Endodermal cell (in vitro differentiated cells): ENCODE results near the gene COX10. TPM values are rescaled to one million over a fixed set of nuclear protein-coding genes. Genes with fewer than 3 reads are reported as not detected.
"Not testable (repeated sequence)": the region's sequence is repeated elsewhere in the genome, so short reads cannot be mapped to it uniquely, and the experiment has no call there.

ENCODE experiments used
- DNase-seq: peaks from one replicate; pipeline ENCODE4 v3.0.0-alpha.2; 2017
- H3K27ac ChIP-seq: 2 replicates; pipeline ENCODE4 v1.5.1; 2013; ENCODE audit warnings: mild to moderate bottlenecking, low read depth, low read length, moderate library complexity
- H3K27me3 ChIP-seq: 2 replicates; pipeline ENCODE4 v1.6.1; 2013; ENCODE audit warnings: mild to moderate bottlenecking, low read length, moderate library complexity; ENCODE audit not compliant: insufficient read depth, control insufficient read depth, poor library complexity, severe bottlenecking
- H3K36me3 ChIP-seq: 2 replicates; pipeline ENCODE4 v1.7.0; 2013; ENCODE audit warnings: mild to moderate bottlenecking, low read length, moderate library complexity; ENCODE audit not compliant: control insufficient read depth, insufficient read depth
- H3K4me1 ChIP-seq: one replicate; pipeline ENCODE4 v1.7.0; 2013; ENCODE audit warnings: low read length; ENCODE audit not compliant: control insufficient read depth, insufficient read depth
- H3K4me3 ChIP-seq: 2 replicates; pipeline ENCODE4 v1.5.1; 2013; ENCODE audit warnings: mild to moderate bottlenecking, low read length, moderate library complexity
- H3K9ac ChIP-seq: 2 replicates; pipeline ENCODE4 v1.6.1; 2013; ENCODE audit warnings: mild to moderate bottlenecking, low read length, moderate library complexity; ENCODE audit not compliant: poor library complexity, severe bottlenecking; ENCODE audit errors: extremely low read depth
- H3K9me3 ChIP-seq: 2 replicates; pipeline ENCODE4 v1.6.1; 2013; ENCODE audit warnings: mild to moderate bottlenecking, low read length, moderate library complexity; ENCODE audit not compliant: control insufficient read depth
- H3K27ac Mint-ChIP-seq: 2 replicates; pipeline ENCODE4 v1.8.0; 2020; ENCODE audit warnings: mixed read lengths
- H3K27me3 Mint-ChIP-seq: 2 replicates; pipeline ENCODE4 v1.8.0; 2021; ENCODE audit warnings: mild to moderate bottlenecking, mixed read lengths; ENCODE audit not compliant: insufficient read depth
- H3K36me3 Mint-ChIP-seq: 2 replicates; pipeline ENCODE4 v1.8.0; 2020; ENCODE audit warnings: low read depth, mixed read lengths
- H3K4me1 Mint-ChIP-seq: 2 replicates; pipeline ENCODE4 v1.8.0; 2020; ENCODE audit warnings: mixed read lengths
- H3K4me3 Mint-ChIP-seq: 2 replicates; pipeline ENCODE4 v1.8.0; 2020; ENCODE audit warnings: mild to moderate bottlenecking, moderate library complexity, mixed read lengths
- H3K9me3 Mint-ChIP-seq: 2 replicates; pipeline ENCODE4 v1.8.0; 2020; ENCODE audit warnings: mild to moderate bottlenecking, mixed read lengths
- WGBS, 2 experiments: methylation state at CpG; one replicate each; pipeline versions ENCODE4 v1.1.5 to v1.1.7; 2013; ENCODE audit warnings: missing lambda C conversion rate in 2 of 2, mixed read lengths in 1 of 2; ENCODE audit not compliant: insufficient coverage in 1 of 2, insufficient read length in 1 of 2; 5-methylcytosine and 5-hydroxymethylcytosine counted together
- long read RNA-seq, 4 experiments: library from polyadenylated mRNA in 2 of 4; library from RNA in 1 of 4; library from capped mRNA in 1 of 4; stranded (forward) in 3 of 4; unstranded in 1 of 4; transcript quantifications; one replicate each; pipeline ENCODE4 v2.0.0, GENCODE V29; 2020 to 2021; ENCODE audit warnings: inconsistent platforms in 1 of 4
- polyA plus RNA-seq, 2 experiments: library from polyadenylated mRNA; stranded (reverse); fragments of 50-300 nt; gene quantifications; one replicate each; pipeline ENCODE4 v1.2.3, GENCODE V29; 2013
- total RNA-seq, 2 donors: library from RNA; stranded (reverse); fragmentation: NEBNext Ultra II Directional in 1 of 2; extraction: Animal tissue kit (Norgen Biotek cat#: 25700) in 1 of 2; gene quantifications; 2 replicates in 1 of 2; 3 replicates in 1 of 2; pipeline ENCODE4 v1.2.1, GENCODE V29; 2021
- TF ChIP-seq, protein P1 (sequence below): fragments of 200-600 bp; sonication (generic); conservative IDR thresholded peaks from 2 replicates; pipeline ENCODE4 v1.5.0; 2021; ENCODE audit warnings: antibody characterized with exemption, mild to moderate bottlenecking

COX10 gene
- total RNA-seq, result 10 to 100 TPM; 15.0 to 15.4 TPM
- 16.2 TPM for polyA plus RNA-seq (2013, experiment 1 of 2)
- 15.6 TPM for polyA plus RNA-seq (2013, experiment 2 of 2)
- long read RNA-seq, experiment 1, partial matches to known transcripts, result 2 of 7 reads
- long read RNA-seq, experiment 1, other reads (novel, unspliced or antisense), result 4 of 7 reads
- long read RNA-seq, experiment 2, transcript COX10-201 (7 exons, 2,873 nt), result major isoform, 48 of 60 reads
- long read RNA-seq, experiment 2, partial matches to known transcripts, result 2 of 60 reads
- long read RNA-seq, experiment 2, other reads (novel, unspliced or antisense), result 6 of 60 reads
- long read RNA-seq, experiment 3, transcript COX10-201 (7 exons, 2,873 nt), result major isoform, 53 of 69 reads
- long read RNA-seq, experiment 3, partial matches to known transcripts, result 8 of 69 reads
- long read RNA-seq, experiment 3, other reads (novel, unspliced or antisense), result 5 of 69 reads
- long read RNA-seq, experiment 4, partial matches to known transcripts, result 0 of 3 reads
- long read RNA-seq, experiment 4, other reads (novel, unspliced or antisense), result 0 of 3 reads

DNA sequence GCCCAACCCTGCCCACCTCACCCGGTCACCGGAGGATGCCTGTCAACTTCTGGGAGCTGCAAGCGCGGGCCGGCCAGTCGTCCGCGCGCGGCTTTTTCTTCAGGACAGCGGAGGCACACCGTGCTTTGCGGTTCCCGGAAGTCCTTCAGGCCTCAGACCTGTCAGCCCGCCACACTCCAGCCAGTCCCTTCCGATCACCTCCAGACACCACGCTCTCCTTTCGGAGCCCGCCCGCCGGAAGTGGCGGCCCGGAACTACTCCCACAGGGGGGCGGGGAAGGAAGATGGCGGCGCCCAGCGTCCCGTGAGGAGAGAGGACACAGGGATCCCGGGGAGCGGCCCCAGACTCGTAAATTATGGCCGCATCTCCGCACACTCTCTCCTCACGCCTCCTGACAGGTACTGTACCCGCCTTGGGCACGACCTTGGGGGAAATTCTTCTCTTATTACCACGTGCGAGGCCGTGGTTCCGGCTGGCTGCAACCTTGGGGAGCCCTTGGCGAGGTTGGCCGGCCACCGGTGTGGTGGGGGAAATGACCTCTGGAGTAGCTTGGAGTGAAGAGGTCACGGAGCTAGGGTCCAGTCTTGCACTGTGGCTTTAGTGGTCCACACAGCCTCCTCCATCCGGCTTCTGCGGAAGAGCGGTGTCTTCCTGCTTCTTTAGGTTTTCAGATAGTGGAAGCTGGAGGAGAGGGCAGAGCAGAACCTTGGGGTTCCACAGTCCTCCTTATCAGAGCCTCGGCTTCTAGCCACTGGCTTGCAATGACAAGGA is at the start of gene COX10:
Gene COX10 (plus strand): TSS at position 254 of the 771 bp plus-strand sequence. CDS start 102 bp downstream, at position 356.
- Mint-ChIP-seq H3K36me3 (peaks cover 24% of the 10 kb centered on the region), H3K4me3 (peak within 1 kb of the TSS; percentile 98), H3K27me3 (no peaks in the 10 kb centered on the region), H3K4me1 (peaks cover 14% of the 10 kb centered on the region), H3K27ac (peak within 1 kb of the TSS; percentile 99), H3K9me3 (peaks cover 13% of the 10 kb centered on the region)
- peaks cover 24% of the 10 kb centered on the region for H3K36me3 ChIP-seq
- H3K27me3 ChIP-seq, result no peaks in the 10 kb centered on the region
- H3K9me3 ChIP-seq, result peaks cover 29% of the 10 kb centered on the region
- H3K4me1 ChIP-seq, result peaks cover 7% of the 10 kb centered on the region
- peak; percentile 98 for DNase-seq
- peak within 1 kb of the TSS; percentile 33 for H3K27ac ChIP-seq
- TF ChIP-seq, protein P1, sequence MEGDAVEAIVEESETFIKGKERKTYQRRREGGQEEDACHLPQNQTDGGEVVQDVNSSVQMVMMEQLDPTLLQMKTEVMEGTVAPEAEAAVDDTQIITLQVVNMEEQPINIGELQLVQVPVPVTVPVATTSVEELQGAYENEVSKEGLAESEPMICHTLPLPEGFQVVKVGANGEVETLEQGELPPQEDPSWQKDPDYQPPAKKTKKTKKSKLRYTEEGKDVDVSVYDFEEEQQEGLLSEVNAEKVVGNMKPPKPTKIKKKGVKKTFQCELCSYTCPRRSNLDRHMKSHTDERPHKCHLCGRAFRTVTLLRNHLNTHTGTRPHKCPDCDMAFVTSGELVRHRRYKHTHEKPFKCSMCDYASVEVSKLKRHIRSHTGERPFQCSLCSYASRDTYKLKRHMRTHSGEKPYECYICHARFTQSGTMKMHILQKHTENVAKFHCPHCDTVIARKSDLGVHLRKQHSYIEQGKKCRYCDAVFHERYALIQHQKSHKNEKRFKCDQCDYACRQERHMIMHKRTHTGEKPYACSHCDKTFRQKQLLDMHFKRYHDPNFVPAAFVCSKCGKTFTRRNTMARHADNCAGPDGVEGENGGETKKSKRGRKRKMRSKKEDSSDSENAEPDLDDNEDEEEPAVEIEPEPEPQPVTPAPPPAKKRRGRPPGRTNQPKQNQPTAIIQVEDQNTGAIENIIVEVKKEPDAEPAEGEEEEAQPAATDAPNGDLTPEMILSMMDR, result no peak
- peak within 1 kb of the TSS; percentile 84 for H3K9ac ChIP-seq
- WGBS, 2 experiments, result 0 to 1% methylated on average over 14 to 48 of the region's 48 CpGs
- H3K4me3 ChIP-seq, result peak within 1 kb of the TSS; percentile 98

DNA sequence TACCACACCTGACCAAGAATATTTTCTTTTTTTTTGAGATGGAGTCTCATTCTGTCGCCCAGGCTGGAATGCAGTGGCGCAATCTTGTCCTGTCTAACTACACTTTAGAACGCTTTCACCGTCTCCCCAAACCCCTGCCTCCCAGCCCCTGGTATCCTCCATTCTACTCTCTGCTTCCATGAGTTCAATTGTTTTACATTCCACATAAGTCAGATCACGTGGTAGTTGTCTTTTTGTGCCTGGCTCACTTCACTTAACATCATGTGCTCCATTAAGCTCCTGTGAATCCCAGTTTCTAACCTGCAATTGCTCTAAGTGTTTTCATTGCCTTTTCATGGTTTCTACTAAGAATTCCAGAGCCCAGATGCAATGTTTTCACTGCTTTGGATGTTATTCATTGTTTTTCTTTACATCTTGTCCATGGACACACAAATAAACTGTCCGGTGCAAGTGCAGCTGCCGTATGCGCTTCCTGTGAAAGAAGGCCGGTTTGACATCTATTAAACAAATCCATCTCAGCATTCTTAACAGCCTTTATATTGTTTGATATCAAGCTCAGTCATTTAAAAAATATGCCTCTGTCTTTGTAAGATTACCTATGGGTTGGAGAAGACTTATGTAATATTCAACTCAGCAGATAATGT is 47.5 kb upstream of the COX10 start:
- not testable (repeated sequence) for H3K4me3 Mint-ChIP-seq, H3K27ac Mint-ChIP-seq, H3K4me1 ChIP-seq, H3K9ac ChIP-seq, H3K36me3 Mint-ChIP-seq, H3K4me3 ChIP-seq, DNase-seq, H3K9me3 Mint-ChIP-seq, H3K9me3 ChIP-seq, H3K4me1 Mint-ChIP-seq, H3K36me3 ChIP-seq, H3K27ac ChIP-seq, H3K27me3 ChIP-seq, H3K27me3 Mint-ChIP-seq
- WGBS, 2 experiments, result 90% methylated on average over 4 of the region's 9 CpGs; no CpG with 5 or more reads in 1 of the 2 experiments

DNA sequence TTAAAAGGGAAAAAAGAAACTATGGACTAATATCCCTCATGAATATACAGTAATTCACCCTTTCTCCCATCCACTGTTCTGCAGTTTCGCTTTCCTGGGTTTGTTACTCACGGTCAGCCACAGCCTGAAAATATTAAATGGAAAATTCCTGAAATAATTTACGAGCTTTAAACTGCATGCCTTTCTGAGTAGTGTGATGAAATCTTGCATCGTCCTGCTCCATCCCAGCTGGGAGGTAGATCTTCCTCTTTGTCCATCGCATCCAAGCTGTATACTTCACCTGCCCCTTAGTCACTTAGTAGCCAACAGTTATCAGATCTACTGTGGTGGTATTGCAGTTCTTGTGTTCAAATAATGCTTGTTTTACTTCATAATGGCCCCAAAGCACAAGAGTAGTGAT is 39.5 kb upstream of the COX10 start:
- not testable (repeated sequence) for H3K27ac Mint-ChIP-seq, H3K9me3 ChIP-seq, H3K27me3 ChIP-seq, H3K4me1 ChIP-seq, H3K27me3 Mint-ChIP-seq, H3K4me3 Mint-ChIP-seq, H3K9me3 Mint-ChIP-seq, H3K4me1 Mint-ChIP-seq, H3K4me3 ChIP-seq, DNase-seq, H3K9ac ChIP-seq, H3K27ac ChIP-seq
- peaks cover 24% of the 10 kb centered on the region for H3K36me3 Mint-ChIP-seq
- peaks cover 15% of the 10 kb centered on the region for H3K36me3 ChIP-seq
- WGBS, 2 experiments, result no CpG with 5 or more reads among the region's 5 CpGs
